H1 (cell line): Measurements from ENCODE around the gene RTN4RL2. TPM values are rescaled to one million over a fixed set of nuclear protein-coding genes. Genes with fewer than 3 reads are reported as not detected.

Source experiments
- CHD2 ChIP-seq: IDR thresholded peaks from 2 replicates; pipeline ENCODE4 v1.6.1; 2012; ENCODE audit warnings: low read length, improper control_type of control experiment
- E2F6 ChIP-seq: IDR thresholded peaks from 2 replicates; pipeline ENCODE4 v1.6.1; 2012; ENCODE audit warnings: inconsistent platforms
- HDAC6 ChIP-seq: IDR thresholded peaks from one replicate; pipeline ENCODE4 v1.7.1; 2012; ENCODE audit warnings: low read depth, mild to moderate bottlenecking, inconsistent platforms, low read length, moderate library complexity
- SIRT6 ChIP-seq: IDR thresholded peaks from one replicate; pipeline ENCODE4 v1.7.1; 2012; ENCODE audit warnings: low read length, inconsistent platforms
- polyA plus RNA-seq, 7 experiments: library from polyadenylated mRNA; depleted of rRNA in 3 of 7; stranded (reverse) in 5 of 7; unstranded in 2 of 7; fragments of >200 nt in 5 of 7; fragments of 200-250 nt in 2 of 7; gene quantifications; 1 replicate in 5 of 7; 2 replicates in 1 of 7; 4 replicates in 1 of 7; pipeline versions ENCODE4 v1.2.1 to v1.2.3, GENCODE V29; 2011 to 2013; ENCODE audit warnings: missing spikeins in 2 of 7, mixed read lengths in 2 of 7
- total RNA-seq: library from RNA; stranded (reverse); fragmentation: NEBNext Ultra II Directional; extraction: Animal tissue kit (Norgen Biotek cat#: 25700); gene quantifications from 2 replicates; pipeline ENCODE4 v1.2.1, GENCODE V29; 2021

Gene RTN4RL2
- total and polyA plus RNA-seq, 2 of the 8 experiments (the other 6 are each of a cell fraction or from before 2014, with no cell fraction given) = 11.4 to 23.7 TPM

DNA sequence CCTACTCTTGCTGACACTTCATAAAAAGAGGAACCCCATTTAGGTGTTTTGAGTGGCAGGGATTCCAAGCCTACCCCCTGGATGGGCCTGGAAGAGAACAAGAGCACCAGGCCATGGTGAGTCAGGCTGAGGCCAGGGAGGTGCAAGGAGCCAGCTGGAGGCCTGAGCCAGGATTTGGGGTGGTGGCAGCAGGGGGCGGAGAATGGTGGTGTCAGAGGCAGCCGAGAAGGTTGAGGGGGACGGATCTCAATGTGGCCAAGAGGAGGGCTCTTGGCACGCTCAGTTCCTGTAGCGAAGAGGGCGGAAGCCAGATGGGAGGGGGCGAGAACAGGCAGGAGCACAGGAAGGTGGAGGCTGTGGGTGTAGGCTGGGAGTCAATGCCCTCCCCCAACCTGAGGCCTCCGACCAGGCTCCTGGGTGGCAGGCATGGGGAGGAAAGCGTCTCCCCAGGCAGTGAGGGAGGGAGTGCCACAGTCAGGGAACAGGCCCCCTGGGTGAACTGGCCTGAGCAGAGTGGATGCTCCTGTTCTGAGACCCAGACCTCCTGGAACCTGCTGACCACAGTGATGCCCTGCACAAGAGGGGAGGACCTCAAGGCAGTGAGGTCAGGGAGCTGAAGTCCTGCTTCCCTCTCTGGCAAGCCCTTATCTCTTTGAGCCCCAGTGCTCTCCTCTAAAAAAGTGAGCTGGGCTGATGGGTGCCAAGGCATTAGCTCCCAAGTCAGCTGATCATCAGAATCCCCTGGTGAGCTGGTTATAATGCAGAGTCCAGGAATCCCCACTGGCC is 13.9 kb downstream of the RTN4RL2 start (continued):
- TF ChIP-seq E2F6 (no peak), CHD2 (no peak), HDAC6 (no peak), SIRT6 (no peak)
